PFSK-1 (cell line): Measurements from ENCODE around the gene RHO.

Experiments
- FOXP2 ChIP-seq: optimal IDR thresholded peaks from 2 replicates; pipeline ENCODE3; 2011; ENCODE audit warnings: borderline replicate concordance, control low read depth, inconsistent platforms; ENCODE audit not compliant: insufficient read depth; ENCODE audit errors: extremely low read length, extremely low read depth
- POLR2AphosphoS5 ChIP-seq: IDR thresholded peaks from 2 replicates; pipeline ENCODE4 v1.6.1; 2012; ENCODE audit warnings: low read depth, mild to moderate bottlenecking, control low read depth, low read length, moderate library complexity
- SIN3A ChIP-seq: IDR thresholded peaks from 2 replicates; pipeline ENCODE4 v1.6.1; 2012; ENCODE audit warnings: mild to moderate bottlenecking, low read length, moderate library complexity, borderline replicate concordance; ENCODE audit not compliant: insufficient read depth
- TAF1 ChIP-seq: IDR thresholded peaks from 2 replicates; pipeline ENCODE4 v1.6.1; 2012; ENCODE audit warnings: low read length, control low read depth, borderline replicate concordance; ENCODE audit not compliant: insufficient read depth
- TF ChIP-seq, protein P1 (sequence below), 2 experiments: IDR thresholded peaks; 2 replicates each; pipeline versions ENCODE4 v1.6.1 to v1.8.0; 2011 to 2012; ENCODE audit warnings: low read depth in 2 of 2, low read length in 2 of 2, control low read depth in 1 of 2, inconsistent platforms in 1 of 2, mild to moderate bottlenecking in 1 of 2, moderate library complexity in 1 of 2; ENCODE audit not compliant: insufficient read depth in 1 of 2

DNA sequence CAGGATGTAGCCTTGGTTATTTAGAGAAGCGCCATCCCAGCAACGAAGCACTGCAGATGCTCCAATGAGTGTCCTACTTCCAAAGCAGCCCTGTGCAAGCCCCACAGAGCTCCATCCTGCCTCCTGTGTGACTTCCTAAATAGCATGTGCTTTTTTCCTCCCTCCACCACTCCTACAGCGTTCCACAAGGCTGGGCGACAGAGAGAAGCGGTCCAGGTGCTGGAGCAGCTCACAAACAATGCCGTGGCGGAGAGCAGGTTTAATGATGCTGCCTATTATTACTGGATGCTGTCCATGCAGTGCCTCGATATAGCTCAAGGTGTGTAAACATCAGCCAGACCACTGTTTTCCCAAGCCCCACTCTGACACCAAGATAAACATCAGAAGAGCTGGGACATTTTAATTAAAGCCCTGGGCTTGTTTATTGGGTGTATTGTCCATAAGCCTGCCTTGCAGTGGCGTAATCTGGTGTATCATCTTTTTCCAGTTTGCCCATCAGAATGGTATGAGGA lies 22.2 kb upstream of the RHO start:
- no peak for TF ChIP-seq POLR2AphosphoS5
- TF ChIP-seq, protein P1, sequence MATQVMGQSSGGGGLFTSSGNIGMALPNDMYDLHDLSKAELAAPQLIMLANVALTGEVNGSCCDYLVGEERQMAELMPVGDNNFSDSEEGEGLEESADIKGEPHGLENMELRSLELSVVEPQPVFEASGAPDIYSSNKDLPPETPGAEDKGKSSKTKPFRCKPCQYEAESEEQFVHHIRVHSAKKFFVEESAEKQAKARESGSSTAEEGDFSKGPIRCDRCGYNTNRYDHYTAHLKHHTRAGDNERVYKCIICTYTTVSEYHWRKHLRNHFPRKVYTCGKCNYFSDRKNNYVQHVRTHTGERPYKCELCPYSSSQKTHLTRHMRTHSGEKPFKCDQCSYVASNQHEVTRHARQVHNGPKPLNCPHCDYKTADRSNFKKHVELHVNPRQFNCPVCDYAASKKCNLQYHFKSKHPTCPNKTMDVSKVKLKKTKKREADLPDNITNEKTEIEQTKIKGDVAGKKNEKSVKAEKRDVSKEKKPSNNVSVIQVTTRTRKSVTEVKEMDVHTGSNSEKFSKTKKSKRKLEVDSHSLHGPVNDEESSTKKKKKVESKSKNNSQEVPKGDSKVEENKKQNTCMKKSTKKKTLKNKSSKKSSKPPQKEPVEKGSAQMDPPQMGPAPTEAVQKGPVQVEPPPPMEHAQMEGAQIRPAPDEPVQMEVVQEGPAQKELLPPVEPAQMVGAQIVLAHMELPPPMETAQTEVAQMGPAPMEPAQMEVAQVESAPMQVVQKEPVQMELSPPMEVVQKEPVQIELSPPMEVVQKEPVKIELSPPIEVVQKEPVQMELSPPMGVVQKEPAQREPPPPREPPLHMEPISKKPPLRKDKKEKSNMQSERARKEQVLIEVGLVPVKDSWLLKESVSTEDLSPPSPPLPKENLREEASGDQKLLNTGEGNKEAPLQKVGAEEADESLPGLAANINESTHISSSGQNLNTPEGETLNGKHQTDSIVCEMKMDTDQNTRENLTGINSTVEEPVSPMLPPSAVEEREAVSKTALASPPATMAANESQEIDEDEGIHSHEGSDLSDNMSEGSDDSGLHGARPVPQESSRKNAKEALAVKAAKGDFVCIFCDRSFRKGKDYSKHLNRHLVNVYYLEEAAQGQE (IDR thresholded peaks at IDR 0.05; ENCODE audit: insufficient read depth in 1 of 2, low read depth in 2 of 2, low read length in 2 of 2) = no peak
- TF ChIP-seq SIN3A = no peak
- no peak for TF ChIP-seq TAF1
- TF ChIP-seq FOXP2 = no peak
